ENCODE results near the gene C15orf61.

C15orf61 gene

DNA sequence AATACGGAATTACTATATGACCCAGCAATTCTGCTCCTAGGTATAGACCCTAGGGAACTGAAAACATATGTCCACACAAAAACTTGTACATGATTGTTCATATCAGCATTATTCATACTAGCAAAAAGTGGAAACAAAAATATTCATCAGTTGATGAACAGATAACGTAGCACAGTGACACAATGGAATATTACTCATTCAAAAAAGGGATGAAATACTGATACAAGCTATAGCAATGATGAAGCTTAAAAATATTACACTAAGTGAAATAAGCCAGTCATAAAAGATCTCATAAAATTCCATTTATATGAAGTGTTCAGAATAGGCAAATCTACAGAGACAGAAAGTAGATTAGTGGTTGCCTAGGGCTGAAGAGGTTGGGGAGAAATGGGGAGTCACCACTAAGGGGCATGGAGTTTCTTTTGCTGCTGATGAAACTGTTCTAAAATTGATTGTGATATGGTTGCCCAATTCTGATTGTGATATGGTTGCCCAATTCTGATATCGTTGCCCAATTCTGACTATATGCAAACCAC is 10.5 kb downstream of the C15orf61 start:
- DNase-seq (ENCODE audit: low spot score) (no peak), ATAC-seq (ENCODE audit: low read depth) (peak; percentile 96)
- H3K9me3 ChIP-seq (ENCODE audit: severe bottlenecking), result no peaks in the 10 kb centered on the region
- TF ChIP-seq, protein P1, sequence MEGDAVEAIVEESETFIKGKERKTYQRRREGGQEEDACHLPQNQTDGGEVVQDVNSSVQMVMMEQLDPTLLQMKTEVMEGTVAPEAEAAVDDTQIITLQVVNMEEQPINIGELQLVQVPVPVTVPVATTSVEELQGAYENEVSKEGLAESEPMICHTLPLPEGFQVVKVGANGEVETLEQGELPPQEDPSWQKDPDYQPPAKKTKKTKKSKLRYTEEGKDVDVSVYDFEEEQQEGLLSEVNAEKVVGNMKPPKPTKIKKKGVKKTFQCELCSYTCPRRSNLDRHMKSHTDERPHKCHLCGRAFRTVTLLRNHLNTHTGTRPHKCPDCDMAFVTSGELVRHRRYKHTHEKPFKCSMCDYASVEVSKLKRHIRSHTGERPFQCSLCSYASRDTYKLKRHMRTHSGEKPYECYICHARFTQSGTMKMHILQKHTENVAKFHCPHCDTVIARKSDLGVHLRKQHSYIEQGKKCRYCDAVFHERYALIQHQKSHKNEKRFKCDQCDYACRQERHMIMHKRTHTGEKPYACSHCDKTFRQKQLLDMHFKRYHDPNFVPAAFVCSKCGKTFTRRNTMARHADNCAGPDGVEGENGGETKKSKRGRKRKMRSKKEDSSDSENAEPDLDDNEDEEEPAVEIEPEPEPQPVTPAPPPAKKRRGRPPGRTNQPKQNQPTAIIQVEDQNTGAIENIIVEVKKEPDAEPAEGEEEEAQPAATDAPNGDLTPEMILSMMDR (IDR thresholded peaks at IDR 0.05; ENCODE audit: poor library complexity, severe bottlenecking), result no peak
- H3K36me3 ChIP-seq (ENCODE audit: low read depth), result peaks cover 14% of the 10 kb centered on the region
- H3K4me1 ChIP-seq (ENCODE audit: insufficient read depth, poor library complexity, severe bottlenecking), result peaks cover 19% of the 10 kb centered on the region
- no peak overlapping the region for H3K4me3 ChIP-seq (ENCODE audit: severe bottlenecking)
- H3K27me3 ChIP-seq (ENCODE audit: insufficient read depth, poor library complexity, severe bottlenecking), result no peaks in the 10 kb centered on the region
- H3K27ac ChIP-seq (ENCODE audit: poor library complexity, severe bottlenecking), result peak overlapping the region; percentile 65

- peaks cover 19% of the 10 kb centered on the region for H3K4me1 ChIP-seq (ENCODE audit: insufficient read depth, poor library complexity, severe bottlenecking)
- no peaks in the 10 kb centered on the region for H3K36me3 ChIP-seq (ENCODE audit: low read depth)
- no peak overlapping the region for H3K27ac ChIP-seq (ENCODE audit: poor library complexity, severe bottlenecking)
- H3K9me3 ChIP-seq (ENCODE audit: severe bottlenecking), result no peaks in the 10 kb centered on the region
- TF ChIP-seq, protein P1 (IDR thresholded peaks at IDR 0.05; ENCODE audit: poor library complexity, severe bottlenecking), result no peak
- ATAC-seq (ENCODE audit: low read depth), result no peak
- DNase-seq (ENCODE audit: low spot score), result no peak
- no peak overlapping the region for H3K4me3 ChIP-seq (ENCODE audit: severe bottlenecking)
- no peaks in the 10 kb centered on the region for H3K27me3 ChIP-seq (ENCODE audit: insufficient read depth, poor library complexity, severe bottlenecking)
These were observed 12.9 kb downstream of the C15orf61 start for GRCh38 chr15:67533873-67534272.

DNA sequence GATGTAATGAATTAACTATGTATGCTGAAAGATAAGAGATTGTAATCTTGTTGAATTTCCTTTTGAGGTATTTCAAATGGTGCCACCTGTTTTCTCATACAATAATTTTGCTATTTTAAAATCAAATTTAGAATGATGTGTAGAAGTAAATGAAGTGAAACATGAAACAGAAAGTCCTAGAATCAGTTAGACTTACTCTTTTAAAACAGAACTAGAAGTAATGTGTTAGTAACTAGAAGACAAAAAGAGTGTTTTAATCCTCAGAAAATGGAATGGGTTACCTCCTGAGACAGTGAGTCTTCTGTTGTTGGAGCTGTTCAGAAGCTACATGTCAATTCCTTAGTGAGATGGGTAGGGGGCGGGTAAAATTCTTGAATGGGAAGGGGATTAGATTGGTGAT is 13.4 kb downstream of the C15orf61 start:
- H3K27me3 ChIP-seq (ENCODE audit: insufficient read depth, poor library complexity, severe bottlenecking), result no peaks in the 10 kb centered on the region
- H3K4me1 ChIP-seq (ENCODE audit: insufficient read depth, poor library complexity, severe bottlenecking), result peaks cover 22% of the 10 kb centered on the region
- H3K9me3 ChIP-seq (ENCODE audit: severe bottlenecking), result no peaks in the 10 kb centered on the region
- DNase-seq (ENCODE audit: low spot score) (no peak), ATAC-seq (ENCODE audit: low read depth) (no peak)
- no peak overlapping the region for H3K4me3 ChIP-seq (ENCODE audit: severe bottlenecking)
- TF ChIP-seq, protein P1 (IDR thresholded peaks at IDR 0.05; ENCODE audit: poor library complexity, severe bottlenecking), result no peak
- no peaks in the 10 kb centered on the region for H3K36me3 ChIP-seq (ENCODE audit: low read depth)
- H3K27ac ChIP-seq (ENCODE audit: poor library complexity, severe bottlenecking), result no peak overlapping the region

GRCh38 chr15:67537771-67538170 is 16.8 kb downstream of the C15orf61 start:
- no peak overlapping the region for H3K27ac ChIP-seq (ENCODE audit: poor library complexity, severe bottlenecking)
- no peaks in the 10 kb centered on the region for H3K27me3 ChIP-seq (ENCODE audit: insufficient read depth, poor library complexity, severe bottlenecking)
- ATAC-seq (ENCODE audit: low read depth), result no peak
- H3K9me3 ChIP-seq (ENCODE audit: severe bottlenecking), result no peaks in the 10 kb centered on the region
- TF ChIP-seq, protein P1 (IDR thresholded peaks at IDR 0.05; ENCODE audit: poor library complexity, severe bottlenecking), result no peak
- no peaks in the 10 kb centered on the region for H3K36me3 ChIP-seq (ENCODE audit: low read depth)
- DNase-seq (ENCODE audit: low spot score), result no peak
- peaks cover 27% of the 10 kb centered on the region for H3K4me1 ChIP-seq (ENCODE audit: insufficient read depth, poor library complexity, severe bottlenecking)
- no peak overlapping the region for H3K4me3 ChIP-seq (ENCODE audit: severe bottlenecking)
